Lower leg skin (tissue), 4 donors: ENCODE measurements around the gene ZSWIM8. TPM values are rescaled to one million over a fixed set of nuclear protein-coding genes. Genes with fewer than 3 reads are reported as not detected.

Experiments used
- DNase-seq, 2 donors: peaks; one replicate each; pipeline ENCODE4 v3.0.0-alpha.2; 2019; ENCODE audit warnings: low spot score in 2 of 2
- H3K4me3 ChIP-seq: fragments of 200-600 bp; sonication (generic); 2 replicates; pipeline ENCODE4 v1.5.1; 2017; ENCODE audit warnings: mild to moderate bottlenecking, low read depth; ENCODE audit not compliant: poor library complexity, severe bottlenecking
- CTCF ChIP-seq, 3 donors: fragments of 450-650 bp; IDR thresholded peaks; one replicate each; pipeline ENCODE4 v1.5.1; 2016; ENCODE audit warnings: antibody characterized with exemption in 3 of 3, mild to moderate bottlenecking in 3 of 3, moderate library complexity in 2 of 3
- POLR2A ChIP-seq, 2 donors: fragments of 450-650 bp; IDR thresholded peaks; one replicate each; pipeline ENCODE4 v1.6.1; 2016 to 2017; ENCODE audit warnings: antibody characterized with exemption in 2 of 2, mild to moderate bottlenecking in 1 of 2, moderate library complexity in 1 of 2
- WGBS, 2 donors: methylation state at CpG; one replicate each; pipeline ENCODE4 v1.1.5; 2018; 5-methylcytosine and 5-hydroxymethylcytosine counted together
- intact Hi-C: fragments of 100-400 bp; cut with DNase I; formaldehyde crosslinking; loops from one replicate; pipeline ENCODE4 v1.15.0; 2023; ENCODE audit warnings: low total_unique reads
- total RNA-seq, 4 donors: library from RNA; depleted of rRNA; stranded (reverse); fragments of >200 nt; gene quantifications; one replicate each; pipeline ENCODE4 v1.1.0, GENCODE V29; 2016

The ZSWIM8 gene
- total RNA-seq, 4 donors from 2014 or later: 99.0 to 262 (median 108) TPM

- TF ChIP-seq CTCF (IDR thresholded peaks at IDR 0.05) (no peak), POLR2A (IDR thresholded peaks at IDR 0.05) (no peak)
- intact Hi-C loops: no loop called here
- 84 to 85% methylated on average over 13 of the region's 13 CpGs for WGBS, 2 donors
Observed at GRCh38 chr10:73814276-73814895, 29.0 kb downstream of the ZSWIM8 start.

DNA sequence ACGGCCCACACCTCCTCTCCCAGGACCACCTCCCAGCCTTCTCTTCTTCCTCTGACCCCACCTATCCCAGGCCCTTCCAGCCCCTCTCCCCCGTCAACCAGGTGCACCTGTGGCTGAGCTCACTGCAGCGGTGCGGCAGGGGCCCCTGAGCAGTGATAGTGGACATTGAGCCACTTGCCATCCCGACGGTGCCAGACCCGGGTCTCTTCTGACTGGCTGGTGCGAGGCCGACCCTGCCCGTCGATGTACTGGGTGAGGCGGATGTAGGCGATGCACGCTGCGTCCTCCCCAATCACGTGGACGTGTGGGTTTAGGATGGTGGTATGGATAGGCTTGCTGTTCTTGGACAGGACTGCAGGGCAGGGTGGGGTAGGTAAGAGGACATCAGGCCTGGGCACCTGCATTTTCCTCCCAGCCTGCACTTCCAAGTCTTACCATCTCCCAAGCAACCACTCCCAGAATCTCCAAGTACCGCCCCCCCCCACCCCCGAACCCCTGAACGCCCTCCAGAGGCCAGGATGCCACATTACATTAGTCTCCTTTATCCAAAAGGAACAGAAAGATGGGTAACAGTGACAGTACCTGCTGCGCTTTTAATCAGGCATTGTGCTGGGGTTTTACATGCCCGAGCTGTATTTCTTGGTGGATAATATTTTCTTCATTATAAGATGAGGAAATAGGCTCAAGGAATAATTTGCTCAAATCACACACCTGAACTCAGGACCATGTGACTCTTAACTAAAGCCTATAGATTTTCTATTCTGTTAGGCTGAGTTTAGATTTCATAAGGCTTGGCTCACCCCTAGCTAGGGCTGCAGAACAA lies 29.7 kb downstream of the ZSWIM8 start:
- no peak overlapping the region for H3K4me3 ChIP-seq
- no peak for DNase-seq
- 83 to 84% methylated on average over 21 to 22 of the region's 22 CpGs for WGBS, 2 donors
- TF ChIP-seq CTCF (IDR thresholded peaks at IDR 0.05) (no peak), POLR2A (IDR thresholded peaks at IDR 0.05) (no peak)
- intact Hi-C loops: no loop called here

More at GRCh38 chr10:73814276-73814895, 29.0 kb downstream of the ZSWIM8 start:
- no peak overlapping the region for H3K4me3 ChIP-seq
- DNase-seq: no peak

- no peak for TF ChIP-seq CTCF (IDR thresholded peaks at IDR 0.05)
- H3K4me3 ChIP-seq: no peak overlapping the region
- DNase-seq: no peak
- intact Hi-C loops: no loop called here
Observed at GRCh38 chr10:73815719-73816030, 30.3 kb downstream of the ZSWIM8 start.

GRCh38 chr10:73816917-73817729 lies 31.7 kb downstream of the ZSWIM8 start:
- DNase-seq: no peak
- TF ChIP-seq POLR2A (IDR thresholded peaks at IDR 0.05) (no peak), CTCF (IDR thresholded peaks at IDR 0.05) (no peak)
- 56 to 64% methylated on average over 10 of the region's 10 CpGs for WGBS, 2 donors
- no peak overlapping the region for H3K4me3 ChIP-seq
- intact Hi-C loops: no loop called here

DNA sequence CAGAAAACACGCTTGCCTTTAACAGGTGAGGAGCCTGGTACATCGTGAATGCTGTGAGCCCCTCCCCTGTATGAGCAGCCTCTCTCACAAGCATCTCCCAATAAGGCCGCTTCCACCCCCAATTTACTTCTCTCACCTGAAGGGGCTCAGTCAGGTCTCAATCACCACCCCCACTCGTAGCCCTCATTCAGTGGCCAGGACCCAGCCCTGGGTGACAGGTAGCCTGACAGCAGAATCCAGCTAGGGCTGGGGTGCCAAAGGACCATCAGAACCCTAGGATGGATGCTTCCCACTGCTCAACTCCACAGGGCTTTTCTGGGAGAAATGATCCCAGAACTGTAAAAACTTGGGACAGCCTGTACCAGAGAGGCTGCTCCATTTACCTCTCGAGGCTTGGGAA lies 32.4 kb downstream of the ZSWIM8 start:
- no peak for TF ChIP-seq POLR2A (IDR thresholded peaks at IDR 0.05)
- no peak for TF ChIP-seq CTCF (IDR thresholded peaks at IDR 0.05)
- intact Hi-C loops: no loop called here
- H3K4me3 ChIP-seq: no peak overlapping the region
- WGBS, 2 donors: 71 to 80% methylated on average over 5 of the region's 5 CpGs
- DNase-seq: no peak
